B cell (primary cell): Measurements from ENCODE around the gene RASA3. TPM values are rescaled to one million over a fixed set of nuclear protein-coding genes. Genes with fewer than 3 reads are reported as not detected.

Experiments
- ATAC-seq: fragments of 200-7000 bp; cut with Tn5 transposase; one replicate; pipeline ENCODE4 v1.10.0; 2021; ENCODE audit warnings: low read depth, mild to moderate bottlenecking, moderate number of reproducible peaks, moderate library complexity
- CTCF ChIA-PET: fragments of 350-600 bp; sonication (Branson Sonifier 250); formaldehyde crosslinking; loops from one replicate; lab custom pipeline; 2021; ENCODE audit warnings: antibody characterized with exemption, inconsistent platforms; lab: Charles Lee
- POLR2A ChIA-PET: fragments of 350-600 bp; sonication (Branson Sonifier 250); formaldehyde crosslinking; loops from one replicate; lab custom pipeline; 2021; ENCODE audit warnings: antibody characterized with exemption; lab: Charles Lee
- DNase-seq: peaks from one replicate; pipeline ENCODE4 v3.0.0; 2013
- H2AFZ ChIP-seq: 2 replicates; pipeline ENCODE4 v1.6.1; 2012; ENCODE audit warnings: mild to moderate bottlenecking, low read depth, low read length; ENCODE audit not compliant: insufficient read depth, poor library complexity, severe bottlenecking
- H3K27ac ChIP-seq, 2 donors: 1 replicate in 1 of 2; 2 replicates in 1 of 2; pipeline ENCODE4 v1.5.1; 2012 to 2013; ENCODE audit warnings: low read length in 2 of 2, mild to moderate bottlenecking in 2 of 2, moderate library complexity in 1 of 2
- H3K27me3 ChIP-seq, 4 experiments: fragments of 200-600 bp in 1 of 4; sonication (generic) in 1 of 4; replicated peaks in 1 of 4; 1 replicate in 2 of 4; 2 replicates in 2 of 4; pipeline versions ENCODE4 v1.6.1 to v1.7.0; 2013 to 2016; ENCODE audit warnings: low read length in 3 of 4, mild to moderate bottlenecking in 2 of 4, mixed read lengths in 1 of 4, moderate library complexity in 1 of 4; ENCODE audit not compliant: insufficient read depth in 4 of 4, control insufficient read depth in 3 of 4; ENCODE audit errors: control extremely low read depth in 1 of 4
- H3K36me3 ChIP-seq, 2 experiments: replicated peaks in 1 of 2; 1 replicate in 1 of 2; 2 replicates in 1 of 2; pipeline versions ENCODE4 v1.6.1 to v1.7.1; 2013; ENCODE audit warnings: low read length in 1 of 2; ENCODE audit not compliant: insufficient read depth in 2 of 2, control insufficient read depth in 1 of 2; ENCODE audit errors: control extremely low read depth in 1 of 2, extremely low read depth in 1 of 2
- H3K4me1 ChIP-seq, 2 donors: fragments of 200-600 bp in 1 of 2; sonication (generic) in 1 of 2; 1 replicate in 1 of 2; 2 replicates in 1 of 2; pipeline versions ENCODE4 v1.5.1 to v1.6.1; 2013 to 2017; ENCODE audit warnings: low read length in 2 of 2; ENCODE audit not compliant: control insufficient read depth in 2 of 2, insufficient read depth in 2 of 2
- H3K4me2 ChIP-seq: replicated peaks from 2 replicates; pipeline ENCODE3; 2012; ENCODE audit warnings: mild to moderate bottlenecking, low read depth, low read length; ENCODE audit not compliant: poor library complexity, severe bottlenecking
- H3K4me3 ChIP-seq, 5 experiments: fragments of 200-600 bp in 1 of 5; sonication (generic) in 1 of 5; 1 replicate in 3 of 5; 2 replicates in 2 of 5; pipeline versions ENCODE4 v1.5.1 to v1.7.0; 2011 to 2016; ENCODE audit warnings: low read length in 4 of 5, mild to moderate bottlenecking in 4 of 5, low read depth in 2 of 5, control low read depth in 1 of 5, moderate library complexity in 1 of 5; ENCODE audit not compliant: insufficient read depth in 1 of 5; ENCODE audit errors: control extremely low read depth in 1 of 5, extremely low read depth in 1 of 5
- H3K79me2 ChIP-seq: fragments of 200-600 bp; sonication (generic); one replicate; pipeline ENCODE4 v1.6.0; 2016; ENCODE audit warnings: low read length; ENCODE audit not compliant: control insufficient read depth, insufficient read depth
- H3K9ac ChIP-seq: fragments of 200-600 bp; sonication (generic); 2 replicates; pipeline ENCODE4 v1.6.1; 2017; ENCODE audit warnings: mild to moderate bottlenecking, low read length, moderate library complexity
- H3K9me3 ChIP-seq, 3 donors: one replicate each; pipeline versions ENCODE4 v1.6.1 to v1.7.1; 2013; ENCODE audit warnings: low read length in 2 of 3; ENCODE audit not compliant: control insufficient read depth in 2 of 3, insufficient read depth in 1 of 3; ENCODE audit errors: control extremely low read depth in 1 of 3
- H4K20me1 ChIP-seq: 2 replicates; pipeline ENCODE4 v1.6.0; 2012; ENCODE audit warnings: mild to moderate bottlenecking, low read length; ENCODE audit not compliant: insufficient read depth, control insufficient read depth, poor library complexity, severe bottlenecking
- H3K27ac Mint-ChIP-seq: one replicate; pipeline ENCODE4 v1.8.0; 2021; ENCODE audit warnings: mixed read lengths
- H3K27me3 Mint-ChIP-seq: one replicate; pipeline ENCODE4 v1.8.0; 2021; ENCODE audit warnings: mixed read lengths
- H3K4me1 Mint-ChIP-seq: one replicate; pipeline ENCODE4 v1.8.0; 2021; ENCODE audit warnings: mixed read lengths
- H3K4me3 Mint-ChIP-seq: one replicate; pipeline ENCODE4 v1.8.0; 2021; ENCODE audit warnings: mixed read lengths
- H3K9me3 Mint-ChIP-seq: one replicate; pipeline ENCODE4 v1.8.0; 2022; ENCODE audit warnings: mixed read lengths; ENCODE audit not compliant: insufficient read depth
- CTCF ChIP-seq: fragments of 200-600 bp; IDR thresholded peaks from one replicate; pipeline ENCODE4 v1.8.0; 2022; ENCODE audit warnings: antibody characterized with exemption, mild to moderate bottlenecking
- EZH2 ChIP-seq: IDR thresholded peaks from 2 replicates; pipeline ENCODE4 v1.6.1; 2012; ENCODE audit warnings: borderline replicate concordance, low read depth, mild to moderate bottlenecking, moderate library complexity, low read length; ENCODE audit not compliant: insufficient read depth, poor library complexity, severe bottlenecking
- WGBS: methylation state at CpG from one replicate; pipeline ENCODE4 v1.1.5; 2013; ENCODE audit warnings: missing lambda C conversion rate; ENCODE audit not compliant: insufficient coverage; 5-methylcytosine and 5-hydroxymethylcytosine counted together
- intact Hi-C: fragments of 100-400 bp; cut with micrococcal nuclease; formaldehyde crosslinking; loops from one replicate; pipeline ENCODE4 v1.10.0; 2022
- polyA plus RNA-seq: library from polyadenylated mRNA; depleted of rRNA; stranded (reverse); fragments of >200 nt; gene quantifications from 2 replicates; pipeline ENCODE4 v1.2.3, GENCODE V29; 2012
- total RNA-seq, 2 donors: library from RNA; stranded (reverse); fragments of 120-200 nt in 1 of 2; gene quantifications; 1 replicate in 1 of 2; 2 replicates in 1 of 2; pipeline versions ENCODE4 v1.2.3 to v1.2.4, GENCODE V29; 2013 to 2022

RASA3 gene
- total and polyA plus RNA-seq, 2 donors (not counting 1 experiment from before 2014, with no cell fraction given), result 54.2 to 87.4 TPM

GRCh38 chr13:114017966-114018365 is 114.5 kb downstream of the RASA3 start:
- peaks cover 0 to 3% (median 0%) of the 10 kb centered on the region in 3 donors for H3K9me3 ChIP-seq
- Mint-ChIP-seq H3K9me3 (no peaks in the 10 kb centered on the region), H3K4me1 (peaks cover 7% of the 10 kb centered on the region), H3K27me3 (no peaks in the 10 kb centered on the region), H3K27ac (no peak overlapping the region), H3K4me3 (no peak overlapping the region)
- DNase-seq (no peak), ATAC-seq (no peak)
- WGBS, result 98% methylated on average over 23 of the region's 23 CpGs
- no peak overlapping the region for H3K9ac ChIP-seq
- H4K20me1 ChIP-seq, result peaks cover 31% of the 10 kb centered on the region
- H3K4me1 ChIP-seq, result peaks cover 0 to 15% of the 10 kb centered on the region in 2 donors
- ChIA-PET POLR2A (no interaction called here), CTCF (no interaction called here)
- H2AFZ ChIP-seq, result no peak overlapping the region
- TF ChIP-seq EZH2 (no peak), CTCF (no peak)
- peaks cover 0 to 90% of the 10 kb centered on the region in 2 experiments for H3K36me3 ChIP-seq
- no peak overlapping the region for H3K4me3 ChIP-seq
- peaks cover 4% of the 10 kb centered on the region for H3K79me2 ChIP-seq
- H3K27me3 ChIP-seq, result no peaks in the 10 kb centered on the region
- H3K4me2 ChIP-seq, result no peak overlapping the region
- H3K27ac ChIP-seq, result no peak overlapping the region
- intact Hi-C loops, result no loop called here

GRCh38 chr13:114017028-114017630 is 115.3 kb downstream of the RASA3 start:
- Mint-ChIP-seq H3K4me1 (peaks cover 6% of the 10 kb centered on the region), H3K4me3 (no peak overlapping the region), H3K27ac (no peak overlapping the region), H3K27me3 (no peaks in the 10 kb centered on the region), H3K9me3 (no peaks in the 10 kb centered on the region)
- H3K27ac ChIP-seq, result no peak overlapping the region
- no peak for DNase-seq
- CTCF ChIA-PET, result no interaction called here
- POLR2A ChIA-PET, result interaction anchor here (0.6 to 1.0 kb wide), 2 partner anchors 94 to 124 kb away, joined by 3 to 4 read pairs; no protein-coding TSS in a partner anchor
- ATAC-seq, result no peak
- peaks cover 29% of the 10 kb centered on the region for H4K20me1 ChIP-seq
- 92% methylated on average over 29 of the region's 29 CpGs for WGBS
- no peaks in the 10 kb centered on the region for H3K27me3 ChIP-seq
- no peak overlapping the region for H3K9ac ChIP-seq
- H3K36me3 ChIP-seq, result peaks cover 0 to 88% of the 10 kb centered on the region in 2 experiments
- peaks cover 4% of the 10 kb centered on the region for H3K79me2 ChIP-seq
- H2AFZ ChIP-seq, result no peak overlapping the region
- H3K4me1 ChIP-seq, result peaks cover 0 to 7% of the 10 kb centered on the region in 2 donors
- no peak overlapping the region for H3K4me3 ChIP-seq
- intact Hi-C loops, result no loop called here
- H3K4me2 ChIP-seq, result no peak overlapping the region
- no peak for TF ChIP-seq EZH2
- no peak for TF ChIP-seq CTCF
- H3K9me3 ChIP-seq, result peaks cover 0 to 3% (median 0%) of the 10 kb centered on the region in 3 donors
